Measurements from ENCODE around the gene FARS2.

The FARS2 gene

DNA sequence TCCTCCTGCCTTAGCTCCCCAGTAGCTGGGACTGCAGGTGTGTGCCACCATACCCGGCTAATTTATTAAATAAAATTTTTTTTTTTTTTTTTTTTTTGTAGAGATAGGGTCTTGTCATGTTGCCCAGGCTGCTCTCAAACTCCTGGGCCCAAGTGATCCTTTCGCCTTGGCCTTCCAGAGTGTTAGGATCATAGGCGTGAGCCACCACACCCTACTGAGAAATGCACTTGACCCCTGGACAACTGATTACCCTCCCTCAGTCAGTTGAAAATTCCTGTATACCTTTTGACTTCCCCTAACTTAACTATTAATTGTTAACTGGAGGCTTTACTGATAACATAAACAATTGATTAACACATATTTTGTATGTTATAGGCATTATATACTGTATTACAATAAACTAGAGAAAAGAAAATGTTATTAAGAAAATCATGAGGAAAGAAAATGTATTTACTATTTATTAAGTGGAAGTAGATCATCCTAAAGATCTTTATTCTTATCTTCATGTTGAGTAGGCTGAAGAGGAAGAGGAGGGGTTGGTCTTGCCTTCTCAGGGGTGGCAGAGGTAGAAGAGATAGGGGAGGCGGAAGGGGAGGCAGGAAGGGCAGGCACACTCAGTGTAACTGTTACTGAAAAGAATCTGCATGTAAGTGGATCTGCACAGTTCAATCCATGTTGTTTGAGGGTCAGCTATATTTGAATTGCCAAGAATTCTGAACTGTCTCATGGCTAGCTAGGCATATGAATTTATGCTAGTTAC is 104.3 kb downstream of the FARS2 start:
- no peak for DNase-seq (ENCODE audit: low read depth in 4 of 4, low spot score in 1 of 4)

DNA sequence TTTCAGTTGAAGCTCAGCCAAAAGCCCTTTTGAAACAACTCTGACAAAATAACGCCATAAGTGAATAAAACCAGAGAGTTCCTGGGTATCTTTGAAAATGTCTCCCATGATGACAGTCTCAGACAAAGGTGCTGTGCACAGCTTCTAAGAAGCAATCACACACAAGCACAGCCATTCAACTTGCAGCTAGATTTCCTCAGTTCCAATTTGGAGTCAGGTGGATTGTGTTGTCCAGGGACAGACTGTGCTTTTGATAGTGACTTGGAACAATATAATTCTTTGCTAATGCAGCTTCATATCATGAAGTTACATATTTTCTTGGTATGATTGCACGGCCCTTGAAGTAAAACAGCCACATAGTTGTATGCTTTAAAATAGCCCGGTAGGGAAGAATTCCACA is 105.6 kb downstream of the FARS2 start:
- DNase-seq (ENCODE audit: low read depth in 4 of 4, low spot score in 1 of 4), result no peak

DNA sequence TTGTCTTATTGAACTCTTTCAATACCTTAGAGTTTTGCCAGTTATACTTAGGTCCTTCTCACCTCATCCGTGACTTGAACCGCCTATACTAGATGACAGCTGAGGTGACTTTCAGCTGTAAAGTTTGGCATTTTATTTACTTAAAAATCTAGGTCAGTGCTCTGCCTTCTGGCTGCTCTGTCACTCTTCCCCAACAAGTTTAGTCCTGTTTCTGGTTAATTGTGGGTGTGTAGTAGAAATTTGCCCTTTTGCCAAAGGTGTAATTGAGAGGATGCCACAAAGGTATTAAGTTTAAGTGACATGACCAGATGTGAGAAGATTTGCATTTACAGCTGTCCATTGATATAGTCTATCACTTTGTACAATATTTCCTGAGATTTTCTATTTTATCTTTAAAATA is 106.2 kb downstream of the FARS2 start:
- DNase-seq (ENCODE audit: low read depth in 4 of 4, low spot score in 1 of 4), result no peak

DNA sequence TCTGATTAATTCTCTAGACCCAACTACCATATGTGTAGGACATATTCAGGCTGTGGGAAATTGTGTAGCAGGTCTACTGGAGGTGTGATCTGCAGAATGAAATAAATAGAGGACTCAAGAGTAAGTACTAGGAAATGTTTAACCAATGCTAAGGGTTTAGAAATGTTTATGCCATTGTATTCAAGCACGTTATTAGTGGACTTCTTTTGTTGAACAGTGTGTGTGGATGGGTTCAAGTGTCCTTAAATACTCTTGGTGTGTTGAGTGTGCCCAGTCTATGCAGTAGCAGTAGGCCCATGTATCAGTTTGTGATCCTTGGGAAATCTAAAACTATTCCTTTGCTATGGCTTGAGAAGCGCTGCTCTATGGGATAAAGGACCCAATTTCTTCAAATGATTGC is 112.1 kb downstream of the FARS2 start:
- DNase-seq (ENCODE audit: low read depth in 4 of 4, low spot score in 1 of 4), result no peak

DNA sequence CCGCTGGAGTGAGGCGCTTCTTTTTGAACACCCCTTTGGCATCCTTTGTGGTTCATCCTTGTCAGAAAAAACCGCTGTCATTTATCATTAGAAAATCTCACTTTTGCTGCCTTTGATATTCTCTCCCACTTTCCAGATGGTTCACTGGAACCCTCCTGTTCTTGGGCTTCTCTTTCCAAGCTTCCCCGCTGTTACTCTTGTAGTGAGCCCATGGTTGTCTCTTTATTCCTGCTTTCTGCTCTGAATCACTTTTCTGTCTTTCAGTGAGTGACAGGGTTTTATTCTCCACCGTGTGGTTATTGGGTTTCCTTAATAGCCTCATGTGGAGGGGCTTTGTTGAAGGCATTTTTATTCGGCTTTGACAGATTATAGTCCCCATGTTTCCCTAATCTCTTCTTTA is 117.0 kb downstream of the FARS2 start:
- no peak for DNase-seq (ENCODE audit: low read depth in 4 of 4, low spot score in 1 of 4)

DNA sequence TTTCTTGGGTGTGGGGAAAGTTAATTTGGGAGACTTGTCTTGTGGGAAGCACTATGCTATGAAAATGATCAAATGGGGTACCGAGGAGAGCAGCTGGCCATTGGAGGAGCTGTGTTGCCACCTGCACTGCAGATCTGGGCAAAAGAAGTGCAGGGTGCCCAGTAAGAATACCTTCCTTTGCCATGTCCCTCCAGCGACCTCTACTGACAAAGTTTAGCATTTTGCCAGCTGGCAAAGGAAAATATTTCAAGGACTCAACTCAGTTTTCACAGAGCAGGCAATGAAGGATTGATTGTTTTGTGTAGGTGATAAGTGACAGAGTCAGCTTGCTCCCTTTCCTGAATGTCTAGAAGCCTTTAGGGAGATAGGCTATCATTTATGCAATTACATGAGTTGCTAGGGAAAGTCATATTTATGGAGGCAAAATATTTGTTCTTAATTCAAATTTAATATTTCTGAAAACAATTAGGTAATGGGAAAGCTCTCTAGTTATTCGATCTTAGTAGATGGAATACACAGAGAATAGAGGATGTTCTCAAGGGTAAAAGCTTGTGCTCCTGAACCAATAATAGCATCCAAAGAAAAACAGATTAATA is 118.4 kb downstream of the FARS2 start:
- DNase-seq (ENCODE audit: low read depth in 4 of 4, low spot score in 1 of 4), result no peak

DNA sequence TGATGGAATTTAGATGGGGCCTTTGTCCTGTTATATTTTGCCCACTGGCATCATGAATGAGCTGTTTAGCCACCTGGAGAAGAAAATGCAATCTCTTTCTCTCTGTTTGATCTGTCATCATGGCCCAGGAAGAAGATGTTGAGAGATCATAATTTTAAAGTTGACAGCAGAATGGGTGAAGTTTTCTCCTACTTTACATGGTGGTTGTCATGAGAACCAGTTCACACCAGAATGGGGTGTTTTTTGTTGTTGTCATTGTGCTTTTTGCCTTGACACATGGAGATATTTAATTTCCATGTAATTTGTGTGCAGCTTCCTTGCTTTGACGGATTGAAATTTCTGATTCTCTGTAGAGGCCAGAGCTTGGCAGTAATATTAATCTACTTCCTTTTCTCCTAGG is 122.5 kb downstream of the FARS2 start:
- DNase-seq (ENCODE audit: low read depth in 4 of 4, low spot score in 1 of 4), result no peak

DNA sequence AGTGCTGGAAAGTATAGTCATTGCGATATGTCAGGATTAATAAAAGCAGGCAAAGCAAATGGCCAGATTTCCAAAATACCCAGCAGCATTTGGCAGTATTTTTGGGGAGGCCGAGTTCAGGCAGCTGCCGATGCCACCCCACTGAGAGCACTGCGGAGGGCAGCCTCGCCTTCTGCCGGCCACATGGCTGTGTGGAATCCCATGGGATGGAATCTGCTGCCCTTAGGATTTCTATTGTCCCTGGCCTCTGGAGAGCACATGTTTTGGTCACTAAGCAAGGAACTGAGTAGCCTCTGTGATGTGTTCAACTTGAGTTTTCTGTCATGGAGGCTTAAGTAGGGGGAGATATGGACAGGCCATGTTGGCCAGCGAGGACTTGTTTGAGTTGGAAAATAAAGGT is 123.0 kb downstream of the FARS2 start:
- DNase-seq (ENCODE audit: low read depth in 4 of 4, low spot score in 1 of 4), result no peak

DNA sequence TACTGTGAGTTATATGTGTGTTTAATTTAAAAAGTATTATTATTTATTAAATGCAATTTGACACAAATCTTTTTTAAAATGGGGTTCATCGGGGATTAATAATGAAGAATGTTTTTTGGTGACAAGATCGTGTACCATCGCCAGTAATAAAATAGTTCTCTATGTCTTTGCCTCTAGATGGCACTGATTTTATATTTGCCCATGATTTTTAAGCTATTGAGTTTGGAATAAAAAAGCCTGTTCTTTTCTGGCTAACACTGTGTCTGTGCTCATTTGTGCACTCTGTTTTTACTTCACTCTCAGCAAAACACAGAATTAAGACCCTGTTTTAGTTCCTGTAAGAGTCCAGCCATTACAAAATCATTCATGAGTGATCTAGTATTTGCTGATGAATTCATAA is 127.0 kb downstream of the FARS2 start:
- DNase-seq (ENCODE audit: low read depth in 4 of 4, low spot score in 1 of 4), result no peak

DNA sequence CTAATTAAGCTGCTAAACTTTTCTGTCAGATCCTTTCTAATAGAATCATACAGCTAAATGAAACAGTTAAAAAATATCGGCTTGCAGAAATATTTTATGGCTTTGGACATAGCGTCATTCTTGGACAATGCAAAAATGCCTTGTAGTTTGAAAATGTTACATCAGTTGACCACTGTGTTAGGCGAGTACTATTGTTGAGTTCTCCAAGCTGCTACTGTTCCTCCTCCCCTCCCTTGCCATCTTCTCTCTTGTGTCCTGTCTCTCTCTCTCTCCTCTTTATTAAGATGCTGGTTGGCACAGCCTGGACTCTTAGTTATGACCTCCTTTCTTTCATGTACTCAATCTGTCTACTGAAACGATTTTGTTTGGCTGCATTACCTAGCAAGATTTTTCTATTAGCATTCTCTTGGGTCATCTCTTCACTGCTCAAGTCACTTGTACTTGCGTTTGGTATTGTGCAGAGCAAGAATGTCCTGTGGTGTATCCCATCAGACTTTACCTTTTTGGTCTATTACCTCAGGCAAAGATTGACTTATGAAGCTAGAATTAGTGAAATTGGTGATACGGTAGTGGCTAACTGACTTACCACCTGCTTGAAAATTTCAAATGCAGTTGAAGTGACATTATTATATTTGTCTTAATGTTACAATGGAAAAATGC is 127.9 kb downstream of the FARS2 start:
- DNase-seq (ENCODE audit: low read depth in 4 of 4, low spot score in 1 of 4), result no peak

DNA sequence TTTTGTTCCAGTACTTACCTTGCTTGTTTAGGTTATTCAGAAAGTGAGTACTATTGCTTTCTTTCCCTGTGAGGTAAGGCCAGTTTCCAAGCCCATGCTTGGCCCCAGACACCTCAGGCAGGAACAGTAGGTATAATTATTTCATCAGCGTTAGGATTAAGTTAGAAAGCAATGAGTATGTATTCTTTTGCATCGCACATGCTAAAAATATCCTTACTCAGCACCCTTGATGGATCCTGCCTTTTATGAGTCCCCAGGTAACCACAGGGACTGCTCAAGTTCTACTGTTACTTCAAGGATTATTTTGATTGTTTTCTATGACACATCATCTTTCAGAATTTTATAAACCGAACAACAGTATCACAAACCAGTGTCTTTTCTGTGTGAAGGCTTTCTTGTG is 128.9 kb downstream of the FARS2 start:
- no peak for DNase-seq (ENCODE audit: low read depth in 4 of 4, low spot score in 1 of 4)

DNA sequence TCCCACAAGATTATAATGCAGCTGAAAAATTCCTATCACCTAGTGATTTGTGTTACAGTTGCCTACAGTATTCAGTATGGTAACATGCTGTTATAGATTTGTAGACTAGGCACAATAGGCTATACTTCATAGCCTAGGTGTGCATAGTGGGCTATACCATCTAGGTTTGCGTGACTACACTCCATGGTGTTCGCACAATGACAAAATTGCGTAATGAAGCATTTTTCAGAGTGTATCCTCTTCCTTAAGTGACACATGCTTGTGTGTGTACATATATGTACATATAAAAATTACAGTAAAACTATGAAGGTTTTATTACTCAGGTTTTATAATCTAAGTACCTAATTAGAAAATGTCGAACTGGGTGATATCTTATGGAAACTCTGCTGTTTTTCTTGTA is 133.0 kb downstream of the FARS2 start:
- DNase-seq (ENCODE audit: low read depth in 4 of 4, low spot score in 1 of 4), result no peak

DNA sequence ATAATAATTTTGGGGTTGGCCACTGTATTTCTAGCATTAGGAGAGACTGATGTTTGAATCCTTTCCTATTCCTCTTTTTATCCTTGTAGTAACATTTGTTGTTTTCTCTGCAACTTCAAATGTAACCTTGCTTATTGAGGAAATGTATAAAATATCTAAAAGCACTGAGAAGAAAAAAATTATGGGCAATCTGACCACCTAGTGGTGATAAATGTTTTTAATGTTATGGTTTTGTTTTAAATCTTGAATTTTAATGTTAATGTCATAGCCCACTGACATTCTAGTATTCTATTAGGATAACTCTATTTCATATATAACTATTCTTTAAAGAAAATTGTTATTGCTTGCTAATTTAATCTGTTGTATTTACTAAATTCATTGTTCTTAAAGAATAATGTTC is 134.4 kb downstream of the FARS2 start:
- DNase-seq (ENCODE audit: low read depth in 4 of 4, low spot score in 1 of 4), result no peak

DNA sequence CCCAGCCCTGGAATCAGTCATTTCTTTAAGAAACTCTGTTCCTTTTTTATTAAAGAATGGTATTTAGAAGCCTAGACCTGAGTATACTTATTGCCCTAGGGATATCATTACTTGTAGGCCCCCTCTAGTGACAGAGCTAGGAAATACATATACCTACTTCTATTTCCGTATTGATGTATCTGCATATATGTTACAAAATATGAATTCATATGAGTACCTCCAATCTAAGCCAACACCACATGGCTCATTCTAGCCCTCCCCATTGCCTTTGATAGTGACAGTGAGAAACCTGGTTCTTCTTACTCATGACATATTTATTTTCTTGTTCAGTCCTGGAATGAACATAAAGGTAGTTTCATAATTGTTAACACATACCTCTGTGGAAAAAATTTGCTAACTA is 137.2 kb downstream of the FARS2 start:
- peak in 1 of 4 experiments; percentile 4 for DNase-seq (ENCODE audit: low read depth in 4 of 4, low spot score in 1 of 4)

DNA sequence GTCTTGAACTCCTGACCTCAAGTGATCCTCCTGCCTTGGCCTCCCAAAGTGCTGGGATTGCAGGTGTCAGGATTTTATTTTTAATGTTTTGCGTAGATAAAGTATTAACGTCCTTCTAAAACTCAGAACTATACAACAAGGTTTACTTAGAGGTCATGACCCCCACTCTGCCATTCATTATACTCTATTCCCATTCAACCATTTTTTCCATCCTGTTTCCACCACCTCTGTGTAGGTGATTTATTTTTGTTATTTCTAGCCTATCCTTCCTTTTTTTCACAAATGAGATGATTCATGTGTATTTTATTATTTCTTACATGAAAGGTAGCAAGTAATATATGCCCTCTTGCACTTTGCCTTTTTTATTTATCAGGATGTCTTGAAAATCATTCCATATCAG is 138.1 kb downstream of the FARS2 start:
- DNase-seq (ENCODE audit: low read depth in 4 of 4, low spot score in 1 of 4), result no peak

DNA sequence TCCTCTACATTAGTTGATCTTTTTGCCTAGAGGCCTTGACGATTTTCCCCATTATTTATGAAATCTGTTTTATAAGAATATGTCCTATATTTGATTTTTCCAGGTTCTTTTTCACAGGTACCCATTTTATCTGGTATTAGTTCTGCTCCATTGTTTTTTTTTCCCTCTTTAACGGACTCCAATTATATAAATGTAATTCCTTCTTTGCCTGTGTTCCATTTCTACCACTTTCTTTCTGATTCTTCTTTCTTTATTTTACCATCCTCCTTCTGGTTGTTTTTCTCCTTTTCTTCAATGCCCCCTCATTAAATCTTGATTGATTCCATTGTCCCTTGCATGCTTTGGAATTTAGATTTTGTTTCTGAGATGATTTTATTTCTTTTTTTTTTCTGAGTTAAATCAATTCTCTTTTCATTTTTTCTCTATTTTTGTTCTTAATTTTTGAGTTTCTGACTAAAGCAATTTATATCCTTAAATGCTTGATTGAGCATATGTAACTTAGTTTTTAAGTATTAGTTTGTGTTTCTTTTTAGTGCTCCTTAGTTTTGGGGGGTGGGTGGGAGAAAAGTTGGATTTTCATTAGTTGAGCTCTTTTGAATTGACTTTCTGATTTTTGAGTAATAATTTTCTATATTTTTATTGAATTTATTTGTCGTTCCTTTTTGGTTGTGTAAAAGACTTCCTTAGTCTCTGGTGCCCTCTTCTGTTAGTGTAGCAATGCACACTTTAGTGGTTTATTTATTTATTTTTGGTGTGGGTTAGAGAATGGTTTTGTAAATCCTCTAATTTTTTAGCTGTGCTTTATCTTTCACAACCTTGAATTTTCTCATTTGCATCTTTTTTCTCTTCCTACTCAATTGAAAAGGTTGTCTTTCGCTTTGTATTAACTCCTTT is 140.8 kb downstream of the FARS2 start:
- DNase-seq (ENCODE audit: low read depth in 4 of 4, low spot score in 1 of 4), result no peak

DNA sequence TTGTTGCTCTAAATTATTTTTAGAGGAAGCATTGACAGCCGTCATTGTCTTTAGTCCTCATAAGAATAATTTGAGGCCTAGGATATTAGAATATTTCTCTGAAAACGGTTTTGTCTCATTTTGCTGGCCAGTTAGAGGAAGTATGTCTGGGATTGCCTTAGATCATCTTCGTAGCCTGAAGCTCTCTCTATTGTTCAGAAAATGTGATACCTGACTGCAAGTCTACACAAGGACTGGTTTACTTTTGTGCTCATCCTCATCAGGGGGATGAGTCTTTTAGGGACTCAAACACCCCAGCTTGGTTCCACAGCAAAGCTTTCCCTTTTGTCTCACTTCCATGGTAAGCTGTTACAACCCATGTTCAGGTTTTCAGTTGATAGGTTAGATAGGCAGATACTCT is 141.8 kb downstream of the FARS2 start:
- no peak for DNase-seq (ENCODE audit: low read depth in 4 of 4, low spot score in 1 of 4)

DNA sequence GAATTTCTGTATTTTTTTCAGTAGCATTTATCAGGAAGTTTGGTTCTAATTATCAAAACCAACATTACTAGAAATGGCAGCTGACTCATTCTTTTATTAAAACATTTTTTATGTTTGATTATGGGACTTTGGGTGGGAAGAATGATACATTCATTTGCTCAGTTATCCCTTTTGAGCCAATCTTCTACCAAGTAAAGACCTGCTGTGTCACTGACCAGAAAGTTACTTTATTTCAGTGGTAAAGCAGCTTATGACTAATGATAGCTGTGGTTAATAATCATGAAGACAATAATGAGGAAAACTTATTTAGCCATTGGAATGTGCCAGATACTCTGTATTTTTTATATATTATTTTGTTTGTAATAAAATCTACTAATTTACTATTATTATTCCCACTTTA is 142.3 kb downstream of the FARS2 start:
- no peak for DNase-seq (ENCODE audit: low read depth in 4 of 4, low spot score in 1 of 4)

DNA sequence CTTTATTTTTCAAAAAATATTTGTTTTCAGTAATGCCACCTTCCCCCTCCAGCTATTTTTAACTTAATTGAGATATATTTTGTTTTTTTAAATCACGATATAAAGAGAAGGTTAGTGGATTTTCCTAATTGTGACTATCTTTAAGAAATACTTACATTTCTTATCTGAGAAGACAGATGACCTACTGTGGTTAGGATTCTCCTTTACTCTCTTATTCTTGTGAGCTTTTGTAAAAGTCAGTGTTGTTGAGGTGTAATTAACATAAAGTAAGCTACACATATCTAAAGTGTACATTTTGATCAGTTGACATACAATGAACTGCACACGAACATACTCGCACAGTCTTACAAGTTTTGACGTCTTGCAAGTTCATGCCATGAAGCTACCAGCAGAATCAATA is 144.7 kb downstream of the FARS2 start:
- DNase-seq (ENCODE audit: low read depth in 4 of 4, low spot score in 1 of 4), result no peak

DNA sequence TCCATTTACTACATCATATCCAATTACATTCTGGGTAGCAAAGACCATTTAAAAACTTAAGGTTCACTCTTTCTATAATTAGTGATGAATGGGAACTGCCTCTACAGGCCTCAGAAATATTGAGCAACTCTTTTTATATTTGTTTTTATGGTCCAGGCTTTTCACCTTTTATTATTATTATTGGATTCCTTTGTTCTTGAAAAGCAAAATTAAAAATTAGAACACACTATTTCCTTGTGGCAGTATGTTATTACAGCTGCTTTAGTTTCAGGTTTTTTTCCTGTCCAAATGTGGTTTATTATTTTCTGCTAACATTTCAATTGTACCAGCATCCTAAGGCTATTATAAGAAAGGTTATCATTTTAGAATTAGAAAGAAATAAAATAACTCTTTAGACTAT is 150.1 kb downstream of the FARS2 start:
- DNase-seq (ENCODE audit: low read depth in 4 of 4, low spot score in 1 of 4), result no peak

DNA sequence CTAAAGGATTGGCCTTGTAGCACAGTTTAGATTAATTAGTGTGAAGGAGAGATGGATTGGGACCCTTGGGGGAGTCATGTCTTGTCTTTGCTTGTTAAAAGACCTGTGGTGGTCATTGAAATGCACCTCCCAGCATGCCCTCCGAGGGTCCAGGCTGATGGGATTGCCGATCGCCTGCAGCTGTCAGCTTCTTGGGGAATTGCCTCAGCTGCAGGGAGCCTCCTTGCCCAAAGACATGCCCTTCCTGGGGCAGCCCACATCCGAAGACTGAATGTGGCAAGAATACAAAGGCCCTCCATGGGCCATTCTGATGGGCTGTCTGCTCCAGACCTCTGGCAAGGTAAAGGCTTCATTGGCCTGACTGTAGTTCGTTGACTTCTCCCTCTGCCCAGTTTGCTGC is 150.7 kb downstream of the FARS2 start:
- no peak for DNase-seq (ENCODE audit: low read depth in 4 of 4, low spot score in 1 of 4)

DNA sequence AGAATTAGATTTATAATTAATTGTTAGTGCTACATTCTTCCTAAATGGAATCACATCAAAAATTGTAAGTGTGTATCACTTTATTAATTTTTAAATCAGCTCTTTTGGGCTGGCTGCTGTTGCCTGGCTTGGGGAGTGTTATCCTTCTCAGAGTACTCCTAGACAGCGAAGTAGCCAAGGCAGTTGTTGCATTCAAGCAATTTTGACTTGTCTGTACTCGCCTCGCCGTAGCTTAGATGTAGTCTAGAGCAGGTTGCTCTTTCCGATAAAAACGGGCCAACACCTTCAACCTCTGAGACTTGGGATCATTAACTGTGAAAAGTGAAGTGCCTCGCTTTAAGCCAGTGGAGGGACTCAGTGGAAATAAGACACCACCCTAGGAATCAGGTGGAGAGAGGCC is 151.3 kb downstream of the FARS2 start:
- no peak for DNase-seq (ENCODE audit: low read depth in 4 of 4, low spot score in 1 of 4)

Measured in stimulated activated CD4-positive, alpha-beta T cell treated with anti-CD3 and anti-CD28 coated beads, Interleukin-1b, Interleukin-23, amount 100 ng/mL, for 24 hours (primary cell).